Prostate gland (tissue), 2 donors: ENCODE data around the gene HDAC4.
A peak's percentile ranks its signal among the peaks of the same experiment; 100 is the strongest.

Source experiments
- POLR2A ChIP-seq: fragments of 450-650 bp; IDR thresholded peaks from one replicate; pipeline ENCODE4 v1.6.1; 2016; ENCODE audit warnings: antibody characterized with exemption, mild to moderate bottlenecking
- POLR2AphosphoS5 ChIP-seq: sonication (generic); formaldehyde crosslinking; IDR thresholded peaks from one replicate; pipeline ENCODE4 v1.6.1; 2017; ENCODE audit warnings: antibody characterized with exemption
- TF ChIP-seq, protein P1 (sequence below), 4 experiments: fragments of 200-600 bp in 2 of 4; fragments of 450-650 bp in 2 of 4; sonication (generic) in 2 of 4; IDR thresholded peaks; 1 replicate in 3 of 4; 2 replicates in 1 of 4; pipeline ENCODE4 v1.5.1; 2016 to 2019; ENCODE audit warnings: antibody characterized with exemption in 4 of 4, mild to moderate bottlenecking in 2 of 4, moderate library complexity in 2 of 4

DNA sequence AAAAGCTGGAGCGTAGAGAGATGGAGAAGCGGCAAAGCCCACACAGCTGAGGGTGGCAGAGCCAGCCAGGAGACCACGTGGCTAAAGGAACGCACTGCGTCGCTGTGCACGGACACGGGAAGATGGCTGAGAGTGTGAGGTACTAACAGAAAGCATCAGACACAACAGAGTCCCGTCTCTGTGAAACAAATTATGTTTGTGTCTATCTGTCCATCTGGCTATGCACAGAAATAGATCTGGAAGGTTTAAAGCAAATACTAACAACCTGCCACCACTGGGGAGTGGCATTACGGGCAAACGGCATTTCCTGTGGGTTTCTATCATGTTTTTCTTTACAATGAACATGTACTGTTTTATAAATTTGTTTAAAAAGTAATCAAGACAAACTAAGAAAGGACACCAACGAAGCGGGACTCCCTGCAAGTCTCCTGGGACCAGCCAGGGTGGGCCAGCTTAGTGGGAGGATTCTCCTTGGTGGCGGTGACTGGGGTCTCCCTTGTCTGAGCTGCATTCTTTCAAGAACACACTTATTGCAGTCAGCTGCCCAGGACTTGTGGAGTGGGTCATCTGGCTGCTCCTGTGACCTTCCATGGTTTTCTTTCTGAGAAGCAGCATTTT, 290.8 kb downstream of the HDAC4 start:
- TF ChIP-seq, protein P1, sequence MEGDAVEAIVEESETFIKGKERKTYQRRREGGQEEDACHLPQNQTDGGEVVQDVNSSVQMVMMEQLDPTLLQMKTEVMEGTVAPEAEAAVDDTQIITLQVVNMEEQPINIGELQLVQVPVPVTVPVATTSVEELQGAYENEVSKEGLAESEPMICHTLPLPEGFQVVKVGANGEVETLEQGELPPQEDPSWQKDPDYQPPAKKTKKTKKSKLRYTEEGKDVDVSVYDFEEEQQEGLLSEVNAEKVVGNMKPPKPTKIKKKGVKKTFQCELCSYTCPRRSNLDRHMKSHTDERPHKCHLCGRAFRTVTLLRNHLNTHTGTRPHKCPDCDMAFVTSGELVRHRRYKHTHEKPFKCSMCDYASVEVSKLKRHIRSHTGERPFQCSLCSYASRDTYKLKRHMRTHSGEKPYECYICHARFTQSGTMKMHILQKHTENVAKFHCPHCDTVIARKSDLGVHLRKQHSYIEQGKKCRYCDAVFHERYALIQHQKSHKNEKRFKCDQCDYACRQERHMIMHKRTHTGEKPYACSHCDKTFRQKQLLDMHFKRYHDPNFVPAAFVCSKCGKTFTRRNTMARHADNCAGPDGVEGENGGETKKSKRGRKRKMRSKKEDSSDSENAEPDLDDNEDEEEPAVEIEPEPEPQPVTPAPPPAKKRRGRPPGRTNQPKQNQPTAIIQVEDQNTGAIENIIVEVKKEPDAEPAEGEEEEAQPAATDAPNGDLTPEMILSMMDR (IDR thresholded peaks at IDR 0.05) = no peak
- TF ChIP-seq POLR2A (no peak), POLR2AphosphoS5 (peak; percentile 3)
